ENCODE results near the gene INPP4B.

INPP4B gene

DNA sequence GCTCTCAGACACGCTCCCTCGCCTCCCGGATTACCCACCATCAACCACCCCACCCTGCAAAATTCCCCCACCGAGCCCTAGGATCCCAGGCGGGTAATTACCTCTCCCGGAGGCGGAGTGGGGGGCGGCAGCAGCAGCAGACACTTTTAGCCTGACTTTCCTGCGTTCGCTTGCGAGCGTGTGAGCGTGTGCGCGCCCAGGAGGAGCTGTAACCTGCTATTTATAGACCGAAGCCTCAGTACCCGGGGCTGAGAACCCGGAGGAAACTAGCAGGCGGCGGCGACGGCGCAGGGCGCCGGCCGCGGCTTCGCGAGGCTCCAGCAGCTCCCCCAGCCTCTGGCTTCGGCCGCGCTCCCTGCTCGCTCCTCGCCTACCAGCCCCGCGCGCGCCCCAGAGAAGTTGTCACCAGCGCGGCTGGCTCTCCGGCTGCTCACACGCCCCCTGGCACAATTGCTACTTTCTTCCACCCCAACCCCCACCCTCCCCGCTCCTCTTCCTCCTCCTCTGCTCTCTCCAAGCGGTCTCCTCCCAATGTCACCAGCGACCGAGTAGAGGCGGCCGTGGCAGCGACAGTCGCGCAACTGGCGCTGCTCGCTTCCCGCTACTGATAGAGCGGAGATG is at the start of gene INPP4B:
INPP4B (minus strand) TSS at position 194 of the 621 bp plus-strand sequence.
- H3K4me3 ChIP-seq (ENCODE audit: low read length): peak within 1 kb of the TSS; percentile 63
- TF ChIP-seq, protein P1, sequence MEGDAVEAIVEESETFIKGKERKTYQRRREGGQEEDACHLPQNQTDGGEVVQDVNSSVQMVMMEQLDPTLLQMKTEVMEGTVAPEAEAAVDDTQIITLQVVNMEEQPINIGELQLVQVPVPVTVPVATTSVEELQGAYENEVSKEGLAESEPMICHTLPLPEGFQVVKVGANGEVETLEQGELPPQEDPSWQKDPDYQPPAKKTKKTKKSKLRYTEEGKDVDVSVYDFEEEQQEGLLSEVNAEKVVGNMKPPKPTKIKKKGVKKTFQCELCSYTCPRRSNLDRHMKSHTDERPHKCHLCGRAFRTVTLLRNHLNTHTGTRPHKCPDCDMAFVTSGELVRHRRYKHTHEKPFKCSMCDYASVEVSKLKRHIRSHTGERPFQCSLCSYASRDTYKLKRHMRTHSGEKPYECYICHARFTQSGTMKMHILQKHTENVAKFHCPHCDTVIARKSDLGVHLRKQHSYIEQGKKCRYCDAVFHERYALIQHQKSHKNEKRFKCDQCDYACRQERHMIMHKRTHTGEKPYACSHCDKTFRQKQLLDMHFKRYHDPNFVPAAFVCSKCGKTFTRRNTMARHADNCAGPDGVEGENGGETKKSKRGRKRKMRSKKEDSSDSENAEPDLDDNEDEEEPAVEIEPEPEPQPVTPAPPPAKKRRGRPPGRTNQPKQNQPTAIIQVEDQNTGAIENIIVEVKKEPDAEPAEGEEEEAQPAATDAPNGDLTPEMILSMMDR (IDR thresholded peaks at IDR 0.05; ENCODE audit: insufficient read depth, low read depth, low read length, missing control alignments): no peak
- DNase-seq (ENCODE audit: low read depth): peak; percentile 63

DNA sequence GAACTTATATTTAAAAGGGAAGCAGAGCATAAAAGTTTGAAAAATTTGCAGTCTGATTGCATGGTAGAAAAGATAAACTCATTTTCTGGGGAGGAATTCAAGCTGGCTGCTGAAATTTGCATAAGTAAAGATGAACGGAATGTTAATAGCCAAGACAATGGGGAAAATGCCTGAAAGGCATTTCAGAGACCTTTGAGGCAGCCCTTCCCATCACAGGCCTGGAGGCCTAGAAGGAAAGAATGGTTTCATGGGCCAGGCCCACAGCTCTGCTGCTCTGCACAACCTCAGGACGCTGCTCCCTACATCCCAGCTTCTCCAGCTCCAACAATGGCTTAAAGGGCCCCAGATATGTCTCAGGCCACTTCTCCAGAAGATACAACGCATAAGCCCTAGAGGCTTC is 46.9 kb upstream of the INPP4B start:
- H3K4me3 ChIP-seq (ENCODE audit: low read length): no peak overlapping the region
- TF ChIP-seq, protein P1 (IDR thresholded peaks at IDR 0.05; ENCODE audit: insufficient read depth, low read depth, low read length, missing control alignments): no peak
- DNase-seq (ENCODE audit: low read depth): no peak

DNA sequence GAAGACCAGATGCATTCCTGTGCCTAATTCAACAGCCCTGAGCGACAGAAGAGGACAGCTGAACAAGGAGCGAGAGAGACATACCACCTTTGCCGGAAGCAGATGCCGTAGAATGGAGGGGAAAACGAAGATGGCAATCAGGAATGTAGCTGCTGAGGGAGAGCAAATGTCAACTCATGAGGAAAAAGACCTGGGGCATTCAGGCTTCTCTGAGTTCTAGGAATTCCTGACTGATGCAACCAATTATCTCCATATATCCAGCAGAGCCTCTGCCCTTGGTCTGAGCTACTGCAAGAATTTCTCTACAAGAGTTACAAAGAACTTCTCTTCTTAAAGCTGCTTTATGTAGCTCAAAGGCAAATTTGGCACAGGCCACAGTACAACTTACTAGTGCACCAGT is 40.5 kb upstream of the INPP4B start:
- H3K4me3 ChIP-seq (ENCODE audit: low read length): no peak overlapping the region
- no peak for DNase-seq (ENCODE audit: low read depth)
- TF ChIP-seq, protein P1 (IDR thresholded peaks at IDR 0.05; ENCODE audit: insufficient read depth, low read depth, low read length, missing control alignments): no peak

DNA sequence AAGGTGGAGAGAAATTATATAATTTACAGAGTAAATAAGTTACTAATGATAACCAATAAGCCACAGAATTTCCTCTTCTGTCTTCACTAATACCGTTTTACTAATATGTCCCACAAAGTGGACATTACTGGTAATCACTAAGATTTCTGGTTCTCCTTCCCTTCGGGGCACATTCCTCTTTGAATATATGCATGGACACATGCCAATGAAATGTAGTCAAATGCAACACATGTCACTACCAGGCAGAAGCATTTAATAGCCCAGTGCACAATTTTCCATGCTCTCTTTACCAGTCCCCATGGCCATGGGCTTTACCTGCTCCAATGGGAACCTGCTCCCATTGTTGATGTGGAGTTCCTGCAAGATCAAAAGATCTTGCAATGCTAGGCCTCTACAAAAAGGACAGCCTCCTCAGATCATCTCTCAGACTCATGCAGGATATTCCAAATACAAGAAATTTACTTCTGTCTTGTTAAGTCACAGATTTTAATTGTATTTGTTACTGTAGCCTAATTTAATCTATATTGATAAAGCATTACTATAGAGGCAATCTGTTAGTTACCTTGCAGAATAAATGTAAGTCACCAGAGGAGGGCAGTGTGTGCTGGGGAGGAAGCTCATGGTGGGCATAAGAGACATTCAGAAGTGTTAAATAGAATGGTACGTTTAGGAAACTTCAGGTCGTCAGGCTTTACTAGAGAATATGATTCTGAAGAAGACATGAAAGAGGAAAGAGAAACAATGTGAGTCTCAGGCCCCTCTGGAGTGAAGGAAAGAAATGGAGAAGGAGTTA is 37.1 kb upstream of the INPP4B start:
- DNase-seq (ENCODE audit: low read depth): peak; percentile 12
- H3K4me3 ChIP-seq (ENCODE audit: low read length): no peak overlapping the region
- TF ChIP-seq, protein P1 (IDR thresholded peaks at IDR 0.05; ENCODE audit: insufficient read depth, low read depth, low read length, missing control alignments): peak; percentile 16

DNA sequence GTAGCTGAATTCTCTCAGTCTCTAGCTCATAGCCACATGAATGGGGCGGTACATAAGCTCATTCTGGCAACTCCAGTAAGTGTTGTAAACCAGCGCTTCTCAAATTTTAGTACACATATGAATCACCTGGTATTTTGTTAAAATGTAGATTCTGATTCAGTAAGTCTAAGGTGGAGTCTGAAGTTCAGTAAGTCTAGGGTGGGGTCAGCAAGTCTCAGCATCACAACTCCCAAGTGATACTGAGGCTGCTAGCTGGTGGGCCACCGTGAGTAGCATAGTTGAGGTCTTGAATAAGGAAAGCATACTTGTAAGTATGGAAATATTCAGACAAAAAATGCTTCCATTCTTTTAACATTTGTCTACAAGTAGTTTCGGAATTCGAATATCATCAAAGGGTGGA is 36.1 kb upstream of the INPP4B start:
- no peak for DNase-seq (ENCODE audit: low read depth)
- H3K4me3 ChIP-seq (ENCODE audit: low read length): no peak overlapping the region
- TF ChIP-seq, protein P1 (IDR thresholded peaks at IDR 0.05; ENCODE audit: insufficient read depth, low read depth, low read length, missing control alignments): no peak

DNA sequence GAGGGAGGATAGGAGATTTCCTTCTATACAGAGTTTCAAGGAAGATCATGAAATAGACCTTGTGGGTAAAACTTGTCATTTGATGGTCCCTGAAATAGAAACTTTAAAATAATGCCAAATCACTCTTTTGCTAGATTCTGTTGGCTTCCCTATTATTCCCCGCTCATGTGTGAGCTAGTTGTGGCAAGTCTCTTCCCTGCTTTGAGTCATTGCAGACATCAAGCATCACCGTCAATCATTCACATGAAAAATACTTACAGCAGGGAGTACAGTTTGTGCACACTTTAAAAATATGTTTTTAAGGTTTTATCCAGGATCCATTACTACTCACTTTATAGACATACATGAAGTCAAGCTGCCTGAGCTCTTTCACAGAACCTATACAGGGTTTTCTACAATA is 35.2 kb upstream of the INPP4B start:
- TF ChIP-seq, protein P1 (IDR thresholded peaks at IDR 0.05; ENCODE audit: insufficient read depth, low read depth, low read length, missing control alignments): no peak
- H3K4me3 ChIP-seq (ENCODE audit: low read length): no peak overlapping the region
- peak; percentile 36 for DNase-seq (ENCODE audit: low read depth)
